Right hindlimb (tissue), 1 donor: ENCODE results near the gene CHTF18.
"Not testable (repeated sequence)": the region's sequence is repeated elsewhere in the genome, so short reads cannot be mapped to it uniquely, and the experiment has no call there.

Source experiments
- DNase-seq: peaks from one replicate; pipeline ENCODE4 v3.0.0-alpha.2; 2018

Gene CHTF18

DNA sequence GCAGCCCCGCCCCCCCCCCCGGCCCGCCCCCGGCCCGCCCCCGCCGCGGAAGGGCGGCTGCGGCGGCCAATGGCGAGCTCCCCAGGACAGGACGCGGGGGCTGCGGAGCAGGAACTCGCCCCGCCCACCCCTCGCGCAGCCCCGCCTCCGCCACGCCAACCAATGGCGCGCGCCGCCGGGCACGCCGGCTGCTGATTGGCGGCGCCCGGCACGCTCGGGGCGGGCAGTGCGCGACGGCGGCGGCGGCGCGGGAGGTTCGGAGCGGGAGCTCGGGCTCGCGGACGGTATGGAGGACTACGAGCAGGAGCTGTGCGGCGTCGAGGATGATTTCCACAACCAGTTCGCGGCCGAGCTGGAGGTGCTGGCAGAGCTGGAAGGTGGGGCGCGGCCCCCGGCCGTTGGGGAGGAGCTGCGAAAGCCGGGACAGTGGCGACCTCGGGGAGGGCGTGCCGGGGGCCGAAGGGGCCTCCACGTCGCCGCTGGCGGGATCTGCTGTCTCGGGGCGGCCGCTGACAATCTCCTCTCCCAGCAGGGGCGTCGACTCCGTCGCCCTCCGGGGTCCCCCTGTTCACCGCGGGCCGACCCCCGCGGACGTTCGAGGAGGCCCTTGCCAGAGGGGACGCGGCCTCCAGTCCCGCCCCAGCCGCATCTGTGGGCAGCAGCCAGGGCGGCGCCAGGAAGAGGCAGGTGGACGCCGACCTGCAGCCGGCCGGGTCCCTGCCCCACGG is at the start of gene CHTF18:
Gene CHTF18, plus strand, starts transcription at position 222 of the 728 bp plus-strand sequence. Its CDS starts 65 bp downstream, at position 287.
- DNase-seq = peak; percentile 97

DNA sequence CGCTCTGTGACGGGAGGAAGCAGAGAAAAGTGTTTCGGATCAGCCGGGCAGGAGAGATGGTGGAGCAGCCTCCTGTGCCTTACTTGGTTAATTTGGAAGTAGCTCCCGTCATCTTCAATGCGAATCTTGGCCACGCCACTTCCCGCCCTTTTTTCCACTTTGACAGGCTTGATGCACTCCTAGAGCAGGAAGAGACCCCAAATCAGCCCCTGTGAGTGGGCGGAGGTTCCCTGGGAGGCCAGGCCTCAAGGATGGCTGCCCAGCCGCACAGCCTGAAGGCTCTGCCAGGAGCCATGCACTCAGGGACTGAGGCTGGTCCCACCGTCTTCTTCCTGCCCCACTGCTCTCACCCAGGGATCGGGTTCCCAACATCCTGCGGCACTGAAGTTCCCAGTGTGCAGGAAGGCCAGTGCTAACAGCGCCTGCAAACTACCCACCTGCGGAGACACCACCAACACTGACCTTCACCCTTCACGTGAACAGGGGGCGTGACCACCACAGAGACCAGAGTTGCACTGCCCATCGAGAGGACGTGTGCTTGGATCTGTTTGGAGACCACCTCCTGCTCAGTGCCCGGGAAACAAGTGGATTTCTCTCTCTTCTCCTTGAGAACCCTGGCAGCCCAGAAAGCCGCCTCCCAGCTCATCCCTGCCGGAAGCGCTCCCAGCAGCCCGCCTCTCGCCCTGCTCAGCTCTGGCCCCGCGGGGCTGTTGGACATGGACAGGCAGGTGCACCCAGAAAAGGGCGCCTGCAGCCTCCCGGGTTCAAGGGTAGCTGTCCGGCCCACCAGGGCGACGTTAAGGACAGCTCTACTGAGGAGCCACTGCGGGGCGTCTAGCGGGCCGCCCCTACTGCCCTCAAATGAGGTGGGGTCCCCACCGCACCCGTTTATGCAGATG is 48.6 kb upstream of the CHTF18 start:
- no peak for DNase-seq

DNA sequence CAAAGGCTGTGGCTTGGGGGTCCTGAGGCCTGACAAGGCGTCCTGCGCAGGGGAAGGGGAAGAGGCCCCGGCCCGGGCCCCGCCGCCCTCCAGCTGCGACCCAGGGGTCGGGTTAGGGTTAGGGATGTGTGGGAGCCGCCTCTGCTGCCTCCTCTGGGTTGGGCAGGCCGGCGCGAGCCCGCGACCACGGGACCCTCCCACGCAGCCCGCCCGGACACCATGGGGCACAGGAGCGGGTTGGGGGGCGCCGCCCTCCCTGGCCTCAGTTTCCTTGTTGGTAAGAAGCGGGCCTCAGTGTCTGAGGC is 48.0 kb upstream of the CHTF18 start:
- no peak for DNase-seq

DNA sequence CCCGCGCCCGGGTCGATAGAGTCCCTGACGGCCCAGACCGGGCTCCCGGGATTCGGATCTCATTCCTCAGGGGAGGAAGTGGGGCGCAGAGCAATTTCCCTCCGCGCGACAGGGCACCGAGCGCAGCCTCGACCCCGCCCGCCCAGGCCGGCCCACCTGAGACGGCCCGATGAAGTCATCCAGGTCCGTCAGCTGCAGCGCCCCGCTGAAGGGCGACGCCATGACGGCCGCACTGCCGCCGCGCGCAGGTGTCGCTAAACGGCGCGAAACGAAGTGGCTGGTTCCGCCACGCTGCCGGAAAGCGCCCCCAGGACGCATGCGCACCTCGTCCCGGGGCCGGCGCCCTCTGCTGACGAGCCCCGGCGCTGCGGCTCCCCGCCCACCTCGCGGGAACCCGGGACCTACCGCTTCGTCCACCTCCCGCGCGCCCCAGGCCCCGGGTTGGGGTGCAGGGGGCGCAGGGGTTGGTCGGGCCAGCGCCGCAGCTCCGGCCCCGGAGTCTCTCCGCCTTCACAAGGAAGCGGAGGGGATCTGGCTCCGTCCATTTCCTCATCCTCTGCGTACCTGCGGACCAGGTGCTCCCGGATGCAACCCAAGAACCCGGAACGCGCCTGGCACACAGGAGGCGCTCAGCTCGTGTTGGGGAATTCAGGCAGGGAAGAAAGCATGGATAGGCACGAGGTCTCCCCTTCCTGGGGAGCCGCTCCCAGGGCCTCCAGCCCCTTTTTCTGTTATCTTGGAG is 47.5 kb upstream of the CHTF18 start, which contains the start of gene CIAO3:
Gene CIAO3, minus strand, starts transcription at position 234 of the 742 bp plus-strand sequence. Its CDS starts 12 bp downstream, at position 222.
- DNase-seq = peak; percentile 89

DNA sequence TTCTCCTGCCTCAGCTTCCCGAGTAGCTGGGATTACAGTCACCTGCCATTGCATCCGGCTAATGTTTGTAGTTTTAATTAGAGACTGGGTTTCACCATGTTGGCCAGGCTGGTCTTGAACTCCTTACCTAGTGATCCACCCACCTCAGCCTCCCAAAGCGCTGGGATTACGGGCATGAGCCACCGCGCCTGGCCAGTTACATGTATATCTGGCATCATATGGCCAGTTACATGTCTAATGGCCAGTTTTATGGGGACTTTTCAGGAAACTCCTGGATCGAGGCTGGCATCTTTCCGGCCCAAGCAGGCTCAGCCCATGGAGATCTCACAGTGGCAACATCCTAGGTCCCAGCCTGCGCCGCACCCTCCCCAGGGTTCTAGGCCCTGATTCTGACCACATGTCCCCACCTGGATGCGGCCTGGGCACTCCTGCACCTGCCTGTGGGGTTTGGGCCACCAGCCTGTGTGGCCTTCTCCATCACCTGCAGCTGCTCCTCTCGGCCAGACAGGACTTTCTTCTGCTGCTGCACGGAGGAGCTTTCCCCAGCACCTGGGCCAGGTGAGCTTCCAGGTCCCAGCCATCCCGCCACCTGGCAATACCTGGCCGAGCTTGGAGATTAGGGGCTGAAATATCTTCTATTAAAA is 46.3 kb upstream of the CHTF18 start:
- DNase-seq = no peak

DNA sequence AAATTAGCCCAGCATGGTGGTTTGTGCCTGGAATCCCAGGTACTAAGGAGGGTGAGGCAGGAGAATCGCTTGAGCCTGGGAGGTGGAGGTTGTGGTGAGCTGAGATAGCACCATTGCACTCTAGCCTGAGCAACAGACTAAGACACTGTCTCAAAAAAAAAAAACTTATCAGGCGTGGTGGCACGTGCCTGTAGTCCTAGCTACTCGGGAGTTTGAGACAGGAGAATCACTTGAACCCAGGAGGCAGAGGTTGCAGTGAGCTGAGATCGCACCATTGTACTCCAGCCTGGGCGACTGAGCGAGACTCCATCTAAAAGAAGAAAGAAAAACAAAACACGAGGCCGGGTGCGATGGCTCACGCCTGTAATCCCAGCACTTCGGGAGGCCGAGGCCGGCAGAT is 45.5 kb upstream of the CHTF18 start:
- DNase-seq = not testable (repeated sequence)

DNA sequence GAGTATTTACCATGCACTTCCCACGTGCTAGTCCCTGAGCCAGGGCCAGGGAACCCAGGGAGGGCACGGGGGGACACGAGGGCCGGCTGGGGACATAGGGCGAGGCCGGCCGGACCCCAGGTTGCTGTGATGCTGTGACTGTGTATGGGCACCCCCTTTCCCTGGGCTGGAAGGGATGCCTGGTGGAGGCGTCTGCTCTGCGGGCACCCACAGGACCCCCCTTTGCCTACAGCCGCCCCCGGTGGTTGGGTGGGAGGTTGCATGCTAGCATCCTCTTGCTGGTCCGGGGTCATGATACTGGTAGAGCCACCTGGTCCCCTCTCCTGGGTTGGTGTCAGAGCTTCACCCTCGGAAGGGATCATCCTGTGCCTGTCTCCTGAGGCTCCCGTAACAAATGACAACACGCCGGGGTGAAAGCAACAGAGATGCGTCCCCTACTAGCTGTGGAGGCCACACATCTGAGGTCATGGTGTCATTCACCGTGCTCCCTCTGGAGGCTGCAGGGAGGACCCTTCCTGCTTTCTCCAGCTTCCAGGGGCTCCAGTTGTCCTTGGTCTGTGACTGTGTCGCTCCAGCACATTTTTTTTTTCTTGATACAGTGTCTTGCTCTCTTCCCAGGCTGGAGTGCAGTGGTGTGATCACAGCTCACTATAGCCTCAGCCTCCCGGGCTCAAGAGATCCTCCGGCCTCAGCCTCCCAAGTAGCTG is 44.5 kb upstream of the CHTF18 start:
- no peak for DNase-seq

DNA sequence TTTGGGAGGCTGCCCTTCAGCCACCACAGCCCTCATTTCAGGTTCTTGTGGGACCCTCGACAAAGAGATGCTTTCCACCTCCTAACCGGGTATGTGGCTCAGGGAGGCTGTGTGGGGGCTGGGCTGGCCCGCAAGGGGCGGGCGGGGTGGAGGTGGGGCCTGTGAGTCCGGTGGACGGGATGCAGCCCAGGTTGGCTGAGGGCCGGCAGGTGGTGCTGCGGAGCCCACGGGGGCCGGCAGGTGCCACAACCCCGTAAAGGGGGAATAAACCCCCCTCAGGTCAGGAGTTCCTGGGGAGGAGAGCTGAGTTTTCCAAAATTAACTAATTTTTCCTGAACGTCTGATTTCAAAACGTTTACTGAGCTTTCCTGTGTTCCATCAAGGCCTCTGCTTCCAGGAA is 42.7 kb upstream of the CHTF18 start:
- no peak for DNase-seq

DNA sequence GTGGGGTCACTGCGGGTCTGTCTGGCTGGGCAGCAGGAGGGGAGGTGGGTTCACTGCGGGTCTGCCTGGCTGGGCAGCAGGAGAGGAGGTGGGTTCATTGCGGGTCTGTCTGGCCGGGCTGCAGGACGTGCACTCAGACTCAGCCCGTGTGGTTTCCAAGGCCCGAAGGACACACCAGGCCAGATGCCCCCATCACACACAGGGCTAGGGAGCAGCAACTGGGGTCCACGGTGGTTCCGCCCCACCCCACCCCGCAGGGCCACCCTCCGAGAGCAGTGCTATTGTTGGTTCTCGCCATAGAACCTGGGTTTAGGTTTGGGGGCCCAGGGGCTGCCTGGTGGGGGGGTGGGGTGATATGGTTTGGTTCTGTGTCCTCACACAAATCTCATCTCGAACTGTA is 41.8 kb upstream of the CHTF18 start:
- DNase-seq = no peak

DNA sequence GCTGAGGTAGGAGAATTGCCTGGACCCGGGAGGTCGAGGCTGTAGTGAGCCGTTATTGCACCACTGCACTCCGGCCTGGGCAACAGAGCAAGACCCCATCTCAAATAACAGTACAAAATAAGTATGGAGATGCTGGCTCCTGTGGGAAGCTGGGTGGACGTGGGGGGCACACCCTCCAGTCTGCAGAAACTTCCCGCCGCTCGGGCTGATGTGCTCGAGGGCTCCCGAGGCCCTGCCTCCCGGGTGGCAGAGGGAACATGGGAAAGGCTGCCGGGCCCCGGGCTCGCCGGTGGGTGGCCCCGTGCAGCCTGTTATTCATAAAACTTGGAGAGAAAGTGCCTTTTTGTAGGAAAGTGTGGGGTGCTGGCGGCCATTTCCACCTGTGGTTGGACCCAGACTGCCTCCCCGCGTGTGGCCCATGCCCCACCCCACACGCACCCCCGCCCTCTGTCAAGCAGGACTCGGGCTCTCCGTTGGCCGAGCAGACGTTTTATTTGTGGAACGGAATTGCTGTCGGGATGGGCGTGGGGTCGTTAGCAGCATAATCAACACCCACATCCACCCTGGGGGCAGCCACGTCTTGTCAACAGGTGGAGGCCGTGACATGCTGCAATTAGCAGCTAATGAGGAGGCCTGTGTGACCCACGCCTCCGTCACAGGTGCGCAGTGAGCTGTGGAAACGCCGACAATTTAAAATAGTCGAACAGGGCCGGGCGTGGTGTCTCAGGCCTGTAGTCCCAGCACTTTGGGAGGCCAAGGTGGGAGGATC is 40.3 kb upstream of the CHTF18 start:
- no peak for DNase-seq

DNA sequence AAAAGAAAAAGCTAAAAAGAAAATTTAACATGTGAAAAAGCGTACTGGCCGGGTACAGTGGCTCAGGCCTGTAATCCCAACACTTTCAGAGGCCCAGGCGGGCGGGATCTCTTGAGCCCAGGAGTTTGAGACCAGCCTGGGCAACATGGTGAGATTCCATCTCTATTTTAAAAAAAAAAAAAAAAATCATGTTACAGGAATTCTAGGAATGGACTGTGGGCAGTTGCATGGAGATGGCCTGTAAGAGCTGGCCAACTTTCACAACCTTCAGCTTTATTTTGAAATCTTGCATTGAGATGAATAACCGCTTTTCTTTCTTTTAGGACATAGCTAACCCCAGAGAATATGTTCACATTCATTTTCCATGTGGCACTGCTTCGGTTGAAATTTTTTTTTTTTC is 39.4 kb upstream of the CHTF18 start:
- DNase-seq = no peak

DNA sequence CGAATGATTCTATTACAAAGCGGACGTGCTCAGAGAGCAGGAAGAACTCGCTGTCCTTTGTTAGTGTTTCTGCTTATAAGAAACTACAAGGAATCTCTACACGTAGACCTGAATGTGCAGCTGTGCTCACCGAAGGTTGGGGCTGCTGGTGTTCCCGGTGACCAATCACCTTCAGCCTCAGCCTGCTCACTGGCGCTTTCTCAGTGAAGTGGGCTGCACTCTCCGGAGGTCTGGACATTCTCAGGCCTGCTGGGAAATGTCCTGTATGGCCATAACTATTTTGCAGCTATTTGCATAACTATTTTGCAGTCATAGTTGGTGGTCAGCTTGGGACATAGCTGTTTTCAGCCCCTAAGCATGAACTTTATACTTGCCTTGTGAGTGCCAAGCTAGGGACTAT is 37.9 kb upstream of the CHTF18 start:
- DNase-seq = no peak

DNA sequence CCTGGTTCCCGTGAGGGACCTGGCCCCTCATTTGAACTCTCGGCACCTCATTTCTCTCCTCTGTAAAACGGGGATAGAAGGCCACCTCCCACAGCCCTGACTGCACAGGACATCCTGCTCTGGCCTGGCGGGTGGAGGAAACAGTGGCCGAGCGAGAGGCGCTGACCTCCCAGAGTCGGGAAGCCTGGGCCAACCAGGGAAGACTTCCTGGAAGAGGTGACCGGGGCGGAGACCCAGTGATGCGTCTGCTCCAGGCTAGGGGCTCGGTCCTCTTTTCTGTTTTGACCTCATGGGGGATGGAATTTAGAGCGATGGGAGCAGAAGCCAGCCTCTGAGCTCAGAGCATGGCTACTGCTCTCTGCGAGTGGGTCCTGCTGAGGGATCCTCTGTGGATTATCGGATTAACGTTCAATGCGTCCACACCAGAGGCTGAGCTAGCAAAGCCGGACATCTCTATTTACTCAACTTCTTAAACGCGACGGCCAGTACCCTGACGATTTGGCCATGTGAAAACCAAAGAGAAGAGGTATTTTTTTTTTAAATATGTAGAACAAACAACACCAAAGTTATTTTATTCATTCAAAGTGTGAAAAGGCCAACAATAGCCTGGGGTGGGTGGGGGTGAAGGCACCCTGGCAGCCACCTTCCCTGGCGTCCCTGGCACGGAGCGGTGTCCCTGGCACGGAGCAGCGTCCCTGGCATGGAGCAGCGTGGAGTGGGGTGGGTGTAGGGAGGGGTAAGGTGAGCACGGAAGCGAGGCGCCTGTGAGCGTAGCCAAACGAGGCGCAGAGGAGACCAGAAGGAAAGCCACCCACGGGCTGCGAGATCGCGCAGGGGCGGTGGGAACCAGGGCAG is 37.0 kb upstream of the CHTF18 start:
- no peak for DNase-seq

DNA sequence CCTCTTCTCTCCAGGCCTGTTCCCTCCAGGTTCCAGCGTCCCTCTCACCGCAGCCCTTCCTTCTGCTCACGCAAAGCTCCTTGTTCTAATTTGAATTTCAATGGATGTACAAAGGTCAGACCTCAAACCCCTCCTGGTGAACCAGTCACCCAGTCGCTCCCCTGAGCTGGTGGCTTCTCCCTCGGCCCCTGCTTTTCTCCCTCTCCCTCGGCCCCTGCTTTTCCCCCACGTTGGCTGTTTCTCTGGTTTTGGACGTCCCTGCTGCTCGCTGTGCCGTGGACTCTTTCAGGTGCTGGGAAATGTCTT is 36.5 kb upstream of the CHTF18 start:
- no peak for DNase-seq

DNA sequence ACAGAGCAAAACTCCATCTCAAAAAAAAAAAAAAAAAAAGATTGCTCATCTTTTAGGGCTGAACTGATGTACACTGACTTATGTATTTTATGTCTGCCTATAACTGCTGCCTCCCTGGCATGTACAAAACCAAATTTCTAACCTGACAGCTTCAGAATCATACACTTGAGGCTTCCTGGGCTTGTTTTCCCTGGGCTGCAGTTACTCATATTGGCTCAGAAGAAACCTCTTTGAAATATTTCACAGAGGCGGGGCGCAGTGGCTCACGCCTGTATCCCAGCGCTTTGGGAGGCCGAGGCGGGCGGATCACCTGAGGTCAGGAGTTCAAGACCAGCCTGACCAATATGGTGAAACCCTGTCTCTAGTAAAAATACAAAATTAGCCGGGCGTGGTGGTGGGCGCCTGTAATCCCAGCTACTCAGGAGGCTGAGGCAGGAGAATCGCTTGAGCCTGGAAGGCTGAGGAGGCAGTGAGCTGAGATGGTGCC is 34.3 kb upstream of the CHTF18 start:
- DNase-seq = not testable (repeated sequence)

DNA sequence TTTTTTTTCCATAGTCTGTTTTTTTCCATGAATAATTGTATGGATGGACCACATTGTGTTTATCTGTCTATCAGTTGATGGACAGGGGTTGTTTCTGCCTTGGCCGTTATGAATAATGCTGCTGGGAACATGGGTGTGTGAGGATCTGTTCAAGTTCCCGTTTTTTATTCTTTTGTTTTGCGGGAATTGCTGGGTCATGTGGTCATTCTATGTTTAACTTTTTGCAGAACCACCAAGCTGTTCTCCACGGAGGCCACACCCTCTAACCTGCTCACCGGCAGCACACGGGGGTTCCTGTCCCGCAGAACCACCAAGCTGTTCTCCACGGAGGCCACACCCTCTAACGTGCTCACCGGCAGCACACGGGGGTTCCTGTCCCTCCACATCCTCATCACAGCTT is 33.8 kb upstream of the CHTF18 start:
- no peak for DNase-seq

DNA sequence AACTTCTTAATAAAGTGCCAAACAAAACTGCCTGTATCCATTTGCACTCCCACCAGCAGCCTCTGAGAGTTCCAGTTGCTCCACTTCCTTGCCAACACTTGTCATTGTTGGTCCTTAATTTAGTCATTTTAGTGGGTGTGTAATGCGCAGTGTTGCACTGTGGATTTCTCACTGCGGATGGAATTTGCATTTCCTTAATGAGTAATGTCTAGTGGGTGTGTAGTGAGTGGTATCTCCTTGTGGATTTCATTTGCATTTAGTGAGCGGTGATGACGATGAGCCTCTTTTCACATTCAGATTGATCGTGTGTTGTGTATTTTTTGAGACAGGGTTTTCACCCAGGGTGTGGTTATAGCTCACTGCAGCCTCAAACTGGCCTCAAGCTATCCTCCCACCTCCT is 32.0 kb upstream of the CHTF18 start:
- DNase-seq = no peak

DNA sequence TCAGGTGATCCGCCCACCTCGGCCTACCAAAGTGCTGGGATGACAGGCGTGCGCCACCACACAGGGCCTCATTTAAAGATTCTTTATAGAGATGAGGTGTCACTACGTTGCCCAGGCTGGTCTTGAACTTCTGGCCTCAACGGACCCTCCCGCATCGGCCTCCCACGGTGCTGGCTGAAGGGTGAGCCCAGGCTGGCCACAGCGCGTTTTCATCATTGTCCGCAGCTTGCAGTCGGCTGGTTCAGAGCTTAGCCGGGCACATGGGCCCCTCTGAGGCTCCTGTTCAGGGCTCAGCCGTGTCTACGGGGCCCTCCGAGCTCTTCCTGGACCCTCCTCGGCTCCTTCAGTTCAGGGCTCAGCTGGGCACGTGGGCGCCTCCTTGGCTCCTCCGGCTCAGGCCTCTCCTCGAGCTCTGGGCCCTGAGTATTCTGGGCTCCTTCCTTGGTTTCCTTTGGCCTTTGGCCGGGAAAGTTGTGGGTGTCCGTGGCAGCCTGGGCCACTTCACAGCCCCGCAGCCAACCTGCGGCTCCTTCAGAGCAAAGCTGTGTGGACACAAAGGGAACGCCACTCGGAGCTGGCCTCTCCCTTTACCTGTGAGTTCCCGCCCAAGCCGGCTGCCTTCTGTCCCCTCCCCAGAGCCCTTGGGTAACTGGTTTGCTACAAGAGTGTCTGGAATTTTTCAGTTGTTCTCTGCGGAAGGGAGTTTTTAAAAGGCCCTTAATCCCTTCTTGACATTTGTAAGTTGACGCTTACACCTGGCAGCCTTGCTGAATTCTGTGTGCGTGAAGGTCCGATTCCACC is 29.1 kb upstream of the CHTF18 start:
- no peak for DNase-seq

DNA sequence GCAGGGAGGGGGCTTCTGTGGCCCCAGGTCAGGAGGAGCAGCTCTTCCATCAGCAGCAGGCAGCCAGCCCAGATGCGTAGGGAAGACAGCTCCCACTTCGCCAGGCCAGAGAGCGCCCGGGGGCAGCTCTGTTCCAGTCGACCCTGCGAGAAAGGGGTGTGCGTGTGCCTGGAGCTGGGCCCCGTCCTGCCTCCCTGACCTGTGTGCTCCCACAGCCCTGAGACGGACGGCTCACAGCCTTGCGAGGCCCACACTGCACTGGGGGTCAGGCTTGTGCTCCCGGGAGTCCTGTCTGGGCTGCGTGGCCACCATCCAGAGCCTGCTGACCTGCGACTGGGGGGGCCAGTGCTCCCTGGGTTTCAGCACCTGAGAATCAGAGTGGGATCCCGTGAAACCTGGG is 28.4 kb upstream of the CHTF18 start:
- no peak for DNase-seq
